HG02973 (cell line): ENCODE data around the gene TNFSF12.

ENCODE experiments used
- ATAC-seq: cut with Tn5 transposase; IDR thresholded peaks from one replicate; pipeline ENCODE4 v1.9.1; 2021; ENCODE audit warnings: moderate library complexity; ENCODE audit not compliant: unreplicated experiment

The TNFSF12 gene

DNA sequence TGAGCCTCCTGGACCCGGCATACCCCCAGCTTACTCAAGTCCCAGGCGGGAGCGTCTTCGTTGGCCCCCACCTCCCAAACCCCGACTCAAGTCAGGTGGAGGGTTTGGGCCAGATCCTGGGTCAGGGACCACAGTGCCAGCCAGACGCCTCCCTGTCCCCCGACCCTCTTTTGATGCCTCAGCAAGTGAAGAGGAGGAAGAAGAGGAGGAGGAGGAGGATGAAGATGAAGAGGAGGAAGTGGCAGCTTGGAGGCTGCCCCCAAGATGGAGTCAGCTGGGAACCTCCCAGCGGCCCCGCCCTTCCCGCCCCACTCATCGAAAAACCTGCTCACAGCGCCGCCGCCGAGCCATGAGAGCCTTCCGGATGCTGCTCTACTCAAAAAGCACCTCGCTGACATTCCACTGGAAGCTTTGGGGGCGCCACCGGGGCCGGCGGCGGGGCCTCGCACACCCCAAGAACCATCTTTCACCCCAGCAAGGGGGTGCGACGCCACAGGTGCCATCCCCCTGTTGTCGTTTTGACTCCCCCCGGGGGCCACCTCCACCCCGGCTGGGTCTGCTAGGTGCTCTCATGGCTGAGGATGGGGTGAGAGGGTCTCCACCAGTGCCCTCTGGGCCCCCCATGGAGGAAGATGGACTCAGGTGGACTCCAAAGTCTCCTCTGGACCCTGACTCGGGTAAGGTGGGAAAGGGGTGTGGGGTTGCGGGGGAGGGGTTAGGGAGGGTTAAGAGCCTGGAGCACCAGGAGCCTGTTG lies 14.4 kb downstream of the TNFSF12 start:
- ATAC-seq, result no peak

DNA sequence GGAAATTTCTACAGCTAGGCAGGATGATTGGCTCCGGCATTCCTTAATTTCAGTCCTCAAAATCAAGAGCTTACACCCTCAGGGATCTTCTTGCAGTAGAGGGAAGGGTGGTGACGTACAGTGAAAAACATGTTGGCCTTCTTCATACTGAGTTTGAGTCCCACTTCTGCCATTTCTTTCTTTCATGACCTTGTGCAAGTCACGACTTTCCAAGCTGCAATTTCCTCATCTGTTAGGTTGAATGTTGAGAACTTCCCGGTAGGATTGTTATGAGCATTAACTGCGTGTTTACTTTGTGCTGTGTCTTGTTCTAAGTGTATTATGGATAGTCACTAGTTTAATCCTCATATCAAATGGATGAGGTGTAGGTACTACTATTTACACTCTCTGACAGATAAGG lies 20.7 kb downstream of the TNFSF12 start:
- no peak for ATAC-seq

DNA sequence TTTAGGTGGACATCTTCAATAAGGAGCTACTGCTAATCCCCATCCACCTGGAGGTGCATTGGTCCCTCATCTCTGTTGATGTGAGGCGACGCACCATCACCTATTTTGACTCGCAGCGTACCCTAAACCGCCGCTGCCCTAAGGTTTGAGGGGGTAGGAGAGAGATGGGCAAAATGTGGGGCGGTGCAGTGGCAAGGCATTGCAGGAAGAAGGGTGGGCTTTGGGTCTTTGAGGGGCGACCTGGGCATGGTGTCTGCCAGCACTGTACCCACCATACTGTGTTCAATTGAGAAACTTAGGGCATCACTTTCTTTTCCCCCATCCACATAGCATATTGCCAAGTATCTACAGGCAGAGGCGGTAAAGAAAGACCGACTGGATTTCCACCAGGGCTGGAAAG lies 21.5 kb downstream of the TNFSF12 start:
- no peak for ATAC-seq

DNA sequence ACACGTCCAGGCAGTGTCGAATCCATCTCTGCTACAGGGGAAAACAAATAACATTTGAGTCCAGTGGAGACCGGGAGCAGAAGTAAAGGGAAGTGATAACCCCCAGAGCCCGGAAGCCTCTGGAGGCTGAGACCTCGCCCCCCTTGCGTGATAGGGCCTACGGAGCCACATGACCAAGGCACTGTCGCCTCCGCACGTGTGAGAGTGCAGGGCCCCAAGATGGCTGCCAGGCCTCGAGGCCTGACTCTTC lies 23.4 kb downstream of the TNFSF12 start:
- peak; percentile 82 for ATAC-seq

DNA sequence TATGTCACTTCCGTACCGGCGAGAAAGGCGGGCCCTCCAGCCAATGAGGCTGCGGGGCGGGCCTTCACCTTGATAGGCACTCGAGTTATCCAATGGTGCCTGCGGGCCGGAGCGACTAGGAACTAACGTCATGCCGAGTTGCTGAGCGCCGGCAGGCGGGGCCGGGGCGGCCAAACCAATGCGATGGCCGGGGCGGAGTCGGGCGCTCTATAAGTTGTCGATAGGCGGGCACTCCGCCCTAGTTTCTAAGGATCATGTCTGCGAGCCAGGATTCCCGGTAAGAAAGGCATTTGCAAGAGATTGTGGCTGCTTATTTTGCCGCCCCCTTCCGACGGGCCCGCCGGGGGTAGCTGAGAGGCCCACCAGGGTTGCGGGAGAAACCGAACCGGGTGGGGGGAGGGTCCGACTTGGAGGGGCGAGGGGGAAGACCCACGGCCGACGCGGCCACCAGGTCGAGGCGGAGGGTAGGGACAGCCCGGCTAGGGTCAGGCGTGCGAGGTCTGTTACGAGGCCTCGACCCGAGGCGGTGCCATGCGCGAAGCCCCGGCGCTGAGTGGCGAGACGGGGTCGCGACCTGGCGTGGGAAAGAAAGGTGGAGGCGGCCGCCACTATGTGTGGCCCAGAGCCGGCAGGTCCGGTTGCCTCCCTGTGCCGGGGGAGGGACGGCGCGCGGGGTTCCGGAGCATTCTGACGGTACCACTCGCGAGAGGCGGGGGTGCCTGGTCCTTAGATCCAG lies 23.9 kb downstream of the TNFSF12 start:
- peak; percentile 1 for ATAC-seq

DNA sequence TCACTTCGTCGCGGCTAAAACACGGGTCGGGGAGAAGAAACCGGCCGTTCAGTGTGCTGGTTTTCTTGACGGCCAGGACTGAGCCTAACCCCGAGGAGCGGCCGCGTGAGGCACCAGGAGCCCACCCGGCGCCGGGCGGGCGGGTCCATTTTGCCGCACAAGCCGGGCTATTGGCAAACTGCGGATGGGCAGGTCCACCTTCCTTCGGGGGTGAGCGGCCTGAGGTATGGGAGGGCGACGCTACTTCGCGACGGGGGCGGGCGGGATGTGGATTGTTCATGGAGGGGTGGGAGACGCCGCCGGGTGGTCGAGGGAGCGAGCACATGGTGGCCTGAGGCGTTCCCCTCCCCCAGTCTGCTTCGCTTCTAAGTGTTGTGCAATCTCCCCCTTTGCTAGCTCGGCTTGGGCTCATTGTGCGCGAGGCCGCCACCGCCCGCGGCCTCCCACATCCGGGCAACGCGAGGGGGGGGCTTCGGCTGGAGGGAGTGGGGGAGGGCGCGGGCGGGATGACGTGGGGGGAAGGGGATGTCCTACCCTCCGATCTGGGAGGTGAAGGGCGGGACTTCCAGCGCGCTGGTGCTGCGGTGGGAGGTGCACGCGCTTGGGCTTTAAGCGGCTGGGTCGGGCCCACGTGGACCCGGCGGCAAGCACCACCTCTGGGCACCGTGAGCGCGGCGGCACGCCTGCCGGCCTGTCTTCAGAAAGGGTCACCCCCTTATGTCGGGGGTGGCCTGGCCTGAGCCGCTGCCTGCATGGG lies 24.6 kb downstream of the TNFSF12 start:
- ATAC-seq, result no peak

DNA sequence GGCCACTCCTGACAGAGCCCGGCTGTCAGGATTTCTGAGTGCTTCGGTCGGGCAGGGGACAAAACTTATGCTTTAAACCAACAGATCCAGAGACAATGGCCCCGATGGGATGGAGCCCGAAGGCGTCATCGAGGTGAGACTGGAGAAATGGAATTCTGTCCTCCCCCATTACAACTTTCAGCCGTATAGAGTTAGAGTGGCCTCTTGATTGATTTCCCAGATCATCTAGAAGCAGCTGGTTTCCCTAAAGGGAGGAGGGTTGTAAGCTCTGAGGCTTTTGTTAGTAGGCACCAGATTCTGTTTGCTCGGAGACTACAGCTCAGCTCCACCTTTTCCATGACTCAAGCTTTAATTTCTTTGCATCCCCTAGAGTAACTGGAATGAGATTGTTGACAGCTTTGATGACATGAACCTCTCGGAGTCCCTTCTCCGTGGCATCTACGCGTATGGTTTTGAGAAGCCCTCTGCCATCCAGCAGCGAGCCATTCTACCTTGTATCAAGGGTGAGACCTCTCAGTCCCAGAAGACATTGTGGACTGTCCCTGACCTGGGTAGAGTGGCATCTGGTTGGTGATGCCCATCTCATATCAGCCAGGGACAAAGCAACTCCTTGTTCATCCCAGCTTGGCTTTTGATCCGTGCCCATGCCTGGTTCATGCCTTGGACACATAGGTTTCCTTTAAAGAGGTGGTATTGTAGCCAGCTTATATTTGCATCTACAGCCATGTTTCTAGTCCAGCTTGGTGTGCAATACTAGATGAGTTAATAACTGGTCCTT lies 25.5 kb downstream of the TNFSF12 start:
- no peak for ATAC-seq

DNA sequence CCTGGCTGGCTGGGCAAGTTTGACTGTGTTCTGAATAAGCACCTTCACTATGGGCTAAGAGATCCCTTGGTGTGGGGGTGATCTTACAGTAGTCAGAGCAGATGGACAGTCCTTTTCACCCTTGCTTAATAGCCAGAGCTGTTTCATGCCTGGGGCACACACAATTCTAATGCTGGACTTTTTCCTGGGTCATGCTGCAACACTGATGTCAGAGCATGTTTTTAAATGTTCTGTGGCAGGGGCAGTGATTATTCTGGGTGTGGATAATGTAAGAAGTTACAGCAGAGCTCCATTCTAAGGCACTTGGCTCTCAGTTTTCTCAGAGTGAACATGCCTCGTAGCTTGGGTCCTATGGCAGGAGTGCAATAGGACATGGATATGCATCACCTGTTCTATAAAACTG lies 26.6 kb downstream of the TNFSF12 start:
- ATAC-seq, result no peak

DNA sequence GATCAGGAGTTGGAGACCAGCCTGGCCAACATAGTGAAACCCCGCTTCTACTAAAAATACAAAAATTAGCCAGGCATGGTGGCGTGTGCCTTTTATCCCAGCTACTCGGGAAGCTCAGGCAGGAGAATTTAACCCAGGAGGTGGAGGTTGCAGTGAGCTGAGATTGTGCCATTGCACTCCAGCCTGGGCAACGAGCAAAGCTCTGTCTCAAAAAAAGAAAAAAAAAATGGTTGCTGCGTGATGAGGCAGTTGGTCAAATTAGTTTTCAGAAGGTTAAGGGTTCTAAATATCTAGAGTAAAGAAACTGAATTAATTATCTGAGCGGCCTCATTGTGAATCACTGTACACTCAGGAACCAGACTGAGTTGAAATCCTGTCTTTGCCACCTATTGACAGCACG lies 27.1 kb downstream of the TNFSF12 start:
- no peak for ATAC-seq

DNA sequence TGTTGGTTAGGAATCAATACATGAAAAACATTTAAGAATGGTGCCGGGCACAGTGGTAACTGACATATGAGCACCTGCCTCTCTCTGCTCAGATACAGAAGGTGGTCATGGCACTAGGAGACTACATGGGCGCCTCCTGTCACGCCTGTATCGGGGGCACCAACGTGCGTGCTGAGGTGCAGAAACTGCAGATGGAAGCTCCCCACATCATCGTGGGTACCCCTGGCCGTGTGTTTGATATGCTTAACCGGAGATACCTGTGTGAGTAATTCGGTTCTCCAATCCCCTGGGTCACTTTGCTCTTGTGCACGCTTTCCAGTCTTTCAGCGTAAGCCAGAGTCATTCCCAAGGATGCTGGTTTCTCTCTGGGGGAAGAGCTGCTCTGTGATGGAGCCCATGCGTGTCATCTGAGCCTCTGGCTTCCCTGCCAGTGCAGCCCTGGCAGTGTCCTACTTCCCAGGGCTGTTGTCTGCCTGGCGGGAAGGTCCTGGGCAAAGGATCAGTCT lies 27.6 kb downstream of the TNFSF12 start:
- ATAC-seq, result no peak

DNA sequence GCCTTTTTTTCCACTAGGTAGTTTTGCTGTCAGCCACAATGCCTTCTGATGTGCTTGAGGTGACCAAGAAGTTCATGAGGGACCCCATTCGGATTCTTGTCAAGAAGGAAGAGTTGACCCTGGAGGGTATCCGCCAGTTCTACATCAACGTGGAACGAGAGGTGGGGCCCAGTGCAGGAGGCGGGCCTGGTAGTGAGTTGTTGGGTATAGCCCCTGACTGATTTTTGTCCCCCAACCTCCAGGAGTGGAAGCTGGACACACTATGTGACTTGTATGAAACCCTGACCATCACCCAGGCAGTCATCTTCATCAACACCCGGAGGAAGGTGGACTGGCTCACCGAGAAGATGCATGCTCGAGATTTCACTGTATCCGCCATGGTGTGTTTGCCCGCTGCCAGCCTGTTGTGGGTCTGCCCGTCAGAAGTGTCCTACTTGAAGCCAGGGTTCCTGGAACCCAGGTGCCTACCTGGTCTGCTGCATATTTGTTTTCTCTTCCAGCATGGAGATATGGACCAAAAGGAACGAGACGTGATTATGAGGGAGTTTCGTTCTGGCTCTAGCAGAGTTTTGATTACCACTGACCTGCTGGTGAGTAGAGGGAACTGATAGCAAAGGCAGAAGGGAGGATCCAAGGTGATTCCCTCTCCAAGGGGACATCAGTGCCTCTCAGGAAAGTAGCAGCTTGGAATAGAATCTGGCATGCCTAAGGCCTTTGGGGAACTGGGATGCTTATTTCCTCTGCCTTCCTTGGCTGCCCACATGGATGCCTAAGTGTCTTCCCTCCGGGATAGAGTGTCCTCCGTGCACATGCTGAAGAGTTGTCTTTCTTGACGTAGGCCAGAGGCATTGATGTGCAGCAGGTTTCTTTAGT lies 28.7 kb downstream of the TNFSF12 start:
- ATAC-seq, result no peak

DNA sequence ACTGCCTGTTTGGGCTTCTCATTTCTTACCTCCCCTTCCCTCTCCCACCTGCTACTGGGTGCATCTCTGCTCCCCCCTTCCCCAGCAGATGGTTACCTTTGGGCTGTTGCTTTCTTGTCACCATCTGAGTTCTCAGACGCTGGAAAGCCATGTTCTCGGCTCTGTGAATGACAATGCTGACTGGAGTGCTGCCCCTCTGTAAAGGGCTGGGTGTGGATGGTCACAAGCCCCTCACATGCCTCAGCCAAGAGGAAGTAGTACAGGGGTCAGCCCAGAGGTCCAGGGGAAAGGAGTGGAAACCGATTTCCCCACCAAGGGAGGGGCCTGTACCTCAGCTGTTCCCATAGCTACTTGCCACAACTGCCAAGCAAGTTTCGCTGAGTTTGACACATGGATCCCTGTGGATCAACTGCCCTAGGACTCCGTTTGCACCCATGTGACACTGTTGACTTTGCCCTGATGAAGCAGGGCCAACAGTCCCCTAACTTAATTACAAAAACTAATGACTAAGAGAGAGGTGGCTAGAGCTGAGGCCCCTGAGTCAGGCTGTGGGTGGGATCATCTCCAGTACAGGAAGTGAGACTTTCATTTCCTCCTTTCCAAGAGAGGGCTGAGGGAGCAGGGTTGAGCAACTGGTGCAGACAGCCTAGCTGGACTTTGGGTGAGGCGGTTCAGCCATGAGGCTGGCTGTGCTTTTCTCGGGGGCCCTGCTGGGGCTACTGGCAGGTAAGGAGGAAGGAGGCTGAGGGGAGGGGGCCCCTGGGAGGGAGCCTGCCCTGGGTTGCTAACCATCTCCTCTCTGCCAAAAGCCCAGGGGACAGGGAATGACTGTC lies 30.4 kb downstream of the TNFSF12 start, which contains the start of gene CD68:
Gene CD68 (plus strand): TSS at position 638 of the 833 bp plus-strand sequence. CDS start 40 bp downstream, at position 678.
- ATAC-seq, result peak; percentile 40

DNA sequence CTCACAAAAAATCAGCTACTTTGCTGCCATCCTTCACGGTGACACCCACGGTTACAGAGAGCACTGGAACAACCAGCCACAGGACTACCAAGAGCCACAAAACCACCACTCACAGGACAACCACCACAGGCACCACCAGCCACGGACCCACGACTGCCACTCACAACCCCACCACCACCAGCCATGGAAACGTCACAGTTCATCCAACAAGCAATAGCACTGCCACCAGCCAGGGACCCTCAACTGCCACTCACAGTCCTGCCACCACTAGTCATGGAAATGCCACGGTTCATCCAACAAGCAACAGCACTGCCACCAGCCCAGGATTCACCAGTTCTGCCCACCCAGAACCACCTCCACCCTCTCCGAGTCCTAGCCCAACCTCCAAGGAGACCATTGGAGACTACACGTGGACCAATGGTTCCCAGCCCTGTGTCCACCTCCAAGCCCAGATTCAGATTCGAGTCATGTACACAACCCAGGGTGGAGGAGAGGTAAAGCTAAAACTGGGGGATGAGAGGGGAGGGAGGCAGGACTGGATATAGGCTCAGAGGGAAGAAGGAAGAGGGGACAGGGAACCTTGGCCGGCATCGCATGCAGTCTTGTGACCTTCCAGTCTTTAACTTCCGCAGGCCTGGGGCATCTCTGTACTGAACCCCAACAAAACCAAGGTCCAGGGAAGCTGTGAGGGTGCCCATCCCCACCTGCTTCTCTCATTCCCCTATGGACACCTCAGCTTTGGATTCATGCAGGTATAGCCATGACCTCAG lies 31.2 kb downstream of the TNFSF12 start:
- ATAC-seq, result no peak

DNA sequence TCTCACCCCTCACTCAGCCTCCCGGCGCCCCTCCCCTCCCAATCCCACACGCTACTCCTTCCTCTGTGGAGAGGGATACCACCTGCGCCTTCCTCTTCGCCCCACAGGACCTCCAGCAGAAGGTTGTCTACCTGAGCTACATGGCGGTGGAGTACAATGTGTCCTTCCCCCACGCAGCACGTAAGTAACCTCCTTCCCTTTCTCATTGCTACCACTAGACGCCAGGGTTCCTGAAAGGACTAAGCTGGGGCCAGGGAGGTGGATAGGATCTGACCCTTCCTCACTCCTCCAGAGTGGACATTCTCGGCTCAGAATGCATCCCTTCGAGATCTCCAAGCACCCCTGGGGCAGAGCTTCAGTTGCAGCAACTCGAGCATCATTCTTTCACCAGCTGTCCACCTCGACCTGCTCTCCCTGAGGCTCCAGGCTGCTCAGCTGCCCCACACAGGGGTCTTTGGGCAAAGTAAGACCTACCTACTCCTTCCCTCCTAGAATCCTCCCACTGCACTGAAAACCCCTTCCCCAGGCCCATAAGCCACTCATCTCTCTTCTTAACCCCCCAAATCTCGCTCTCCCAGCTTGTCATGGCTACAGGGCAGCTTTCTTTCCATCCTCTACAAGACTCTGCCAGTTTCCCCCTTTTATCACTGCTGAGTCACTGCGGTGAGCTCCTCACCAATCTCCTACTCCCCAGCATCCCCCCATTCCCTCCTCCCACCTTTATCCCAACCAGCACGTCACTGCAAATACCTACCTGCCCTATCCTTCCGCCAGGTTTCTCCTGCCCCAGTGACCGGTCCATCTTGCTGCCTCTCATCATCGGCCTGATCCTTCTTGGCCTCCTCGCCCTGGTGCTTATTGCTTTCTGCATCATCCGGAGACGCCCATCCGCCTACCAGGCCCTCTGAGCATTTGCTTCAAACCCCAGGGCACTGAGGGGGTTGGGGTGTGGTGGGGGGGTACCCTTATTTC lies 32.0 kb downstream of the TNFSF12 start:
- no peak for ATAC-seq

DNA sequence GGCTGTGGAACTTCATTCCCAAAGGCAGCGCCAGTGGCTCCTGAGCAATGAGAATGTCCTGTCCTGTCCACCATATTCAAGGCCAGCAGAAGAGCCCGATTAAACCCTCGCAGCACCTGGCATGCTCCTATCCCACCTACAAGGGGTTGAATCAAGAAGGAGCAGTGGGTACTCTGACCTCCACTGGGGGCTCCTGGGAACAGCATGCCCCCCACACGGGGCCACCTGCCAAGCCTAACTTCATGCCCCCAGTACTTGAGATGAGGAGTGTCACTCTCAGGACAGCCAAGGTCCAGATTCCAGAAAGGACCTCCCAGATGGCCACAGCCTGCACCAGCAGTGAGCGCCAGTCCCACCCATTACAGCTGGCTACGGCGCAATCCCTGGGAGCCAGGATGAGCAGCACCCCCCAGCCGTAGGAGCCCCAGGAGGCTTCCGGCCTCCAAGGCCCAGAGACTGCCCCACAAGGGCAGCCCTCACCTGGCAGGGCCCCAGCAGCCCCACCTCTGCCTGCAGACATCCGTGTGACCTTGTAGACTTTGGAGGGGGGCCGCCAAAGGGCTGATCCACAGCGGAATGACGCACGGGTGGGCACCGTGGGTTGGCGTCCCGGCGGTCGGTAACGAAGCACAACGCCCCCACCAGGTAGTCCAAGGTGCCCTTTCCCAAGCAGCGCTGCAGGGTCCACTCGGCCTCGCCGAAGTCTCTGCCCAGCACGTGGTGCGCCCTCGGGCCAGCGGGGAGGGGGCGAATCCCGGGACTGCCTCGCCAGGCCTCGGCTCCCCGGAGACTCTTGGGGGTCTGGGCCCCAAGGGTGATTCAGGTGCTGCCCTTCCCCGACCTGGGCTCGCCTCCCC lies 33.8 kb downstream of the TNFSF12 start:
- ATAC-seq, result no peak
